ENCODE measurements around the gene ARMCX4.

GRCh38 chrX:101507372-101507771, 22.1 kb downstream of the ARMCX4 start:
- TF ChIP-seq EZH2 (IDR thresholded peaks at IDR 0.05) = no peak
- TF ChIP-seq CTCF (IDR thresholded peaks at IDR 0.05 in 2 of 3, conservative IDR thresholded peaks at IDR 0.05 in 1 of 3; ENCODE audit: borderline replicate concordance in 1 of 3, insufficient read depth in 1 of 3, low read depth in 2 of 3, low read length in 2 of 3) = no peak
- TF ChIP-seq MAX (IDR thresholded peaks at IDR 0.05) = no peak
- no peak for TF ChIP-seq JUND (IDR thresholded peaks at IDR 0.05)
- TF ChIP-seq EGR1 (IDR thresholded peaks at IDR 0.05; ENCODE audit: low read depth) = no peak
- TF ChIP-seq EZH2phosphoT487 (IDR thresholded peaks at IDR 0.05; ENCODE audit: borderline replicate concordance) = no peak
- no peak for TF ChIP-seq ZNF274 (IDR thresholded peaks at IDR 0.05; ENCODE audit: low read depth, low read length)
- TF ChIP-seq POLR2AphosphoS5 (IDR thresholded peaks at IDR 0.05; ENCODE audit: low read depth, low read length) = no peak
- TF ChIP-seq POLR2A (IDR thresholded peaks at IDR 0.05; ENCODE audit: borderline replicate concordance, extremely low read depth, insufficient read depth, insufficient read length) = no peak
- TF ChIP-seq FOSL1 (IDR thresholded peaks at IDR 0.05; ENCODE audit: low read depth) = no peak
- TF ChIP-seq CEBPB (IDR thresholded peaks at IDR 0.05; ENCODE audit: low read depth) = no peak
- no peak for TF ChIP-seq REST (IDR thresholded peaks at IDR 0.05; ENCODE audit: low read depth)

Data from HCT116 (cell line).